Erythroblast (primary cell): Measurements from ENCODE around the gene ZNF654.

Experiments used
- GATA1 ChIP-seq: IDR thresholded peaks from 2 replicates; pipeline ENCODE4 v1.6.1; 2011; ENCODE audit warnings: low read depth, mild to moderate bottlenecking, control low read depth, low read length, moderate library complexity
- POLR2A ChIP-seq: IDR thresholded peaks from 2 replicates; pipeline ENCODE4 v1.6.1; 2011; ENCODE audit warnings: mild to moderate bottlenecking, low read length

GRCh38 chr3:88093266-88093665, 34.2 kb downstream of the ZNF654 start:
- TF ChIP-seq POLR2A (no peak), GATA1 (no peak)
